HAP-1 (cell line): ENCODE data around the gene GLA.

ENCODE experiments used
- DNase-seq, 2 experiments: peaks; one replicate each; pipeline ENCODE4 v3.0.0-alpha.2; 2016 to 2020; ENCODE audit warnings: low spot score in 2 of 2
- H3K27me3 ChIP-seq: fragments of 250-450 bp; sonication (Bioruptor Pico); 2 replicates; pipeline ENCODE4 v1.5.1; 2020; ENCODE audit warnings: low read depth, mild to moderate bottlenecking, moderate library complexity
- H3K36me3 ChIP-seq: fragments of 250-450 bp; sonication (Bioruptor Pico); replicated peaks from 2 replicates; pipeline ENCODE4 v1.5.1; 2020; ENCODE audit warnings: mild to moderate bottlenecking
- H3K4me1 ChIP-seq: fragments of 250-450 bp; sonication (Bioruptor Pico); 2 replicates; pipeline ENCODE4 v1.5.1; 2020; ENCODE audit warnings: mild to moderate bottlenecking
- H3K4me3 ChIP-seq: fragments of 250-450 bp; sonication (Bioruptor Pico); 2 replicates; pipeline ENCODE4 v1.5.1; 2020; ENCODE audit warnings: mild to moderate bottlenecking, moderate library complexity
- H3K9me3 ChIP-seq: fragments of 250-450 bp; sonication (Bioruptor Pico); 2 replicates; pipeline ENCODE4 v1.5.1; 2020; ENCODE audit warnings: mild to moderate bottlenecking, moderate library complexity
- in situ Hi-C: fragments of 300-500 bp; cut with MboI; formaldehyde crosslinking; loops from 3 replicates; pipeline ENCODE4 v1.14.3; 2020; ENCODE audit warnings: low sequenced_read_pairs, inconsistent platforms, mixed read lengths

Gene GLA

GRCh38 chrX:101362116-101362515, 45.6 kb downstream of the GLA start:
- Histone ChIP-seq H3K4me1 (no peaks in the 10 kb centered on the region), H3K4me3 (no peak overlapping the region), H3K36me3 (no peaks in the 10 kb centered on the region), H3K27me3 (no peaks in the 10 kb centered on the region), H3K9me3 (no peaks in the 10 kb centered on the region)
- in situ Hi-C loops = no loop called here
- DNase-seq = no peak

DNA sequence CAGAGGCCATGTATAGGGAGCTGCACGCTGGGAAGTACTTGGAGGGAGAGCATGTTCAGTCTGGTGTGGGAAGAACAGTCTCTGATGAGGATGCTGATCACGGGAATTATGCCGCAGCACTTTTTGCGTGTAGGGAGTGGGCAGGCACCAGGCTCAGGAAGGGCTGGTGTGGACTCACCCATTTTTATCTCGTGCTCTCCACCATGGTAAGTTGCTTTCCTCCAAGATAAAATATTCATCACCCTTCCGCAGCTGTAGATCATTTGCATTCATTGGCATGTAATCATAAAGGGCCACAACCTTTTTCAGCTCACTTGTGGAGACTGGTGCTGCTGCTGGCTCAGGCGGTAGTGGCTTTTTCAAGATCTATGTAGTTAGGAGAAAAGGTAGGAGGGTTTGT, 47.3 kb downstream of the GLA start:
- in situ Hi-C loops = no loop called here
- H3K9me3 ChIP-seq = no peaks in the 10 kb centered on the region
- no peak for DNase-seq
- no peaks in the 10 kb centered on the region for H3K36me3 ChIP-seq
- H3K4me3 ChIP-seq = no peak overlapping the region
- H3K4me1 ChIP-seq = no peaks in the 10 kb centered on the region
- H3K27me3 ChIP-seq = no peaks in the 10 kb centered on the region

DNA sequence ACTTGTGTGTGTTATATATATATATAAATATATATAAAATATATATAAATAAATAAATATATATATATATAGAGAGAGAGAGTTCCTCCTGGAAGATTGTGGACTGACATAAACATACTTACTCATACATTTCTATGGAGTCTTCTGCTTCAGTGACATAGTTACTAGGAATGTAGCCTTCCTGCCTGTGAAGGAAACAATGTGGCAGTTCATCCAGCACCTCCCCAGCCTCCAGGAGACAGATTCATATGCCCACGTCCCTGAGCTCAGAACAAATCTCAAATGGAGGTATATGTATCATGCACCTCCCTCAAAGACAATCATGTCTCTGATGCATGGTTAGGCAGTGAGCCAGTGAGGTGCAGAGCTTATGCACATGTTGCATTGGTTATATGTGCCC, 47.8 kb downstream of the GLA start:
- Histone ChIP-seq H3K4me3 (no peak overlapping the region), H3K9me3 (no peaks in the 10 kb centered on the region), H3K36me3 (no peaks in the 10 kb centered on the region), H3K27me3 (no peaks in the 10 kb centered on the region), H3K4me1 (no peaks in the 10 kb centered on the region)
- DNase-seq = no peak
- in situ Hi-C loops = no loop called here

GRCh38 chrX:101357166-101357795, 50.4 kb downstream of the GLA start:
- DNase-seq = peak; percentile 47 to 53
- H3K4me3 ChIP-seq = no peak overlapping the region
- in situ Hi-C loops = no loop called here
- H3K4me1 ChIP-seq = no peaks in the 10 kb centered on the region
- H3K9me3 ChIP-seq = no peaks in the 10 kb centered on the region
- no peaks in the 10 kb centered on the region for H3K36me3 ChIP-seq
- H3K27me3 ChIP-seq = no peaks in the 10 kb centered on the region

GRCh38 chrX:101349193-101349562, 58.5 kb downstream of the GLA start:
- no peak for DNase-seq
- in situ Hi-C loops = no loop called here

DNA sequence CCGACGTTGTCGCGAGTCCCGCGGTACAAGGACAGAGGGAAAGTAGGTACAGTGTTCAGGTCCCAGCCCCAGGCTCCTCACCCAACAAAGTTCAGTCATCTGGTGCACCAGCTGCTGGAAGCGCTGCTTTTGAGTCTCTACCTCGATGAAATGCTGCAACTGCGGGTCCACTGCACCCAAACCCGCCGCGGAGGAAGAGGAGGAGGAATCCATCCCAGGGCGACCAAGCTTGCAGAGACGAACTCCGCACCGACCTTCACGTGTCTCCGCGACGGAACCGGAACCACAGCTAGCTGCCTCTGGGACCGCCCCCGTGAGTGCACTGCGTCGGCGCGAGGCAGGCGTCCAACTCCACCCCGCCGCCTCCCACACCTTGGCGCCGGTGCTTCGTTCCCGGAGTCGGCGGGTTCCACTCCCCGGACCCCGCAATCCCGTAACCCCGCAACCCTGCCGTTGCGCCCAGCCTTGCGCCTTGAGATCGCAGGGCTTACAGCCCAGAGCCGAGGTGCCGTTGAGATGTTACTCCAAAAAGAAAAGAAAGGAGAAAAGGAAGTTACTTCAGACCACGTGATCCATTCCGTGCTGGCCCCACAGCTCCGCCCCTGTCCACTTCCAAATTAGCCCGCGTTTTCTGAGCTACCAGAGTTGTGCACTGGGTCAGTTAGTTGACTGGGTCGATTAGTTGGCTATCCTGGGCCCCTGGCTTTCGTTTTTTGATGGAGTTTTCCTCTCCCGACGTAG, 59.1 kb downstream of the GLA start, which contains the start of gene TIMM8A:
Gene TIMM8A, minus strand, starts transcription at position 291 of the 741 bp plus-strand sequence. Its CDS starts 78 bp downstream, at position 213.
- Histone ChIP-seq H3K4me1 (peaks cover 21% of the 10 kb centered on the region), H3K9me3 (no peaks in the 10 kb centered on the region), H3K27me3 (no peaks in the 10 kb centered on the region), H3K4me3 (peak within 1 kb of the TSS; percentile 82), H3K36me3 (peaks cover 34% of the 10 kb centered on the region)
- in situ Hi-C loops = no loop called here
- peak; percentile 89 to 91 for DNase-seq

More at GRCh38 chrX:101349193-101349562, 58.5 kb downstream of the GLA start:
- Histone ChIP-seq H3K9me3 (no peaks in the 10 kb centered on the region), H3K4me3 (peak overlapping the region; percentile 82), H3K27me3 (no peaks in the 10 kb centered on the region), H3K36me3 (peaks cover 30% of the 10 kb centered on the region), H3K4me1 (peaks cover 21% of the 10 kb centered on the region)

GRCh38 chrX:101347859-101348451, 59.8 kb downstream of the GLA start:
- DNase-seq = no peak
- Histone ChIP-seq H3K4me3 (peak overlapping the region; percentile 82), H3K4me1 (peaks cover 21% of the 10 kb centered on the region), H3K27me3 (no peaks in the 10 kb centered on the region), H3K9me3 (no peaks in the 10 kb centered on the region), H3K36me3 (peaks cover 38% of the 10 kb centered on the region)
- in situ Hi-C loops = no loop called here
